ENCODE results near the gene ARMC6. TPM values are rescaled to one million over a fixed set of nuclear protein-coding genes. Genes with fewer than 3 reads are reported as not detected.

ARMC6 gene
- total and polyA plus RNA-seq, 4 experiments from 2014 or later = 11.8 to 25.8 (median 18.2) TPM

DNA sequence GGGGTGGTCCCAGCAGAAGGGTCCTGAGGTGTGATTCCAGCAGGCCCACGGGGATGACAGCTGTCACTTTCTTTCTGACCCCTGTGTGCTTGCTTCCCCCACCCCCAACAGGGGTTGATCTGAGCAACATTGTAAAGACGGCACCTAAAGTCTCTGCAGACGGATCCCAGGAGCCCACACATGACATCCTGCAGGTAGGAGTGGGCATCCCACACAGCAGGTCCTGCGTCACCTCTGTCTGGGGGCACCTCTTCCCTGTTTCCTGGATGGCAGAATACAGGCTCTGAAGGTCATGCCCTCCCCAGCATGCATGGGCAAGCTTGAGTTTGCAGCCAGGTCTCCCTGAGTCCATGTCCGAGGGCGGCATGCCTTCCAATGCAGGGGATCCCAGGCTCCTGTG lies 10.5 kb downstream of the ARMC6 start:
- POLR2A ChIA-PET (ENCODE audit: partially characterized antibody) = no interaction called here
- no peak for DNase-seq
- Histone ChIP-seq H3K9me3 (ENCODE audit: control insufficient read depth in 1 of 2, low read length in 2 of 2) (no peaks in the 10 kb centered on the region), H3K4me1 (ENCODE audit: insufficient read depth, low read length) (peaks cover 11% of the 10 kb centered on the region), H3K4me3 (ENCODE audit: low read length in 2 of 2) (no peak overlapping the region), H3K27me3 (ENCODE audit: insufficient read depth, low read length) (no peaks in the 10 kb centered on the region), H3K27ac (ENCODE audit: low read depth, low read length) (no peak overlapping the region), H3K36me3 (ENCODE audit: insufficient read depth, low read length) (peaks cover 9% of the 10 kb centered on the region)
- Mint-ChIP-seq H3K9me3 (no peaks in the 10 kb centered on the region), H3K4me3 (no peak overlapping the region), H3K27ac (no peak overlapping the region), H3K4me1 (peaks cover 9 to 18% (median 14%) of the 10 kb centered on the region in 4 donors), H3K36me3 (peaks cover 11 to 20% of the 10 kb centered on the region in 2 donors), H3K27me3 (no peaks in the 10 kb centered on the region)
- CTCF ChIA-PET (ENCODE audit: partially characterized antibody) = no interaction called here
- intact Hi-C loops (cut with micrococcal nuclease) = no loop called here

DNA sequence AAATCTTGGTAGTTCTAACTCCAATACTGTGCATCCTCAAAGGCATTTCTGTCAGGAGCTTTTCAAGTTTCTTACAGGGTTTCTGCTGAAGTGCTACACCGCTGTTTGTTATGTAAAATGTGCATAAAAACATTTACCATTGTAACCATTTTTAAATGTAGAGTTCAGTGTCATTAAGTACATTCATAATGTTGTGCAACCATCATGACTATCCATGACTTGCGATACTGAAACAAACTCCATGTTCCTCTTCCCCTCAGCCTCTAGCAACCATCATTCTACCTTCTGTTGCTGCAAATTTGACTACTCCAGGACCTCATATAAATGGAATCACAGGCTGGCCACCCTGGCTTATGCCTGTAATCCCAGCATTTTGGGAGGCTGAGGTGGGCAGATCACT lies 16.0 kb downstream of the ARMC6 start:
- no peak overlapping the region for H3K4me3 ChIP-seq (ENCODE audit: low read length in 2 of 2)
- intact Hi-C loops (cut with micrococcal nuclease) = no loop called here
- Mint-ChIP-seq H3K27ac (peak overlapping the region in 1 of 7 donors; percentile 1), H3K36me3 (peaks cover 15 to 30% of the 10 kb centered on the region in 2 donors), H3K27me3 (no peaks in the 10 kb centered on the region), H3K9me3 (no peaks in the 10 kb centered on the region), H3K4me1 (peaks cover 0 to 2% (median 0%) of the 10 kb centered on the region in 4 donors), H3K4me3 (no peak overlapping the region)
- no peak overlapping the region for H3K27ac ChIP-seq (ENCODE audit: low read depth, low read length)
- no peaks in the 10 kb centered on the region for H3K9me3 ChIP-seq (ENCODE audit: control insufficient read depth in 1 of 2, low read length in 2 of 2)
- peaks cover 22% of the 10 kb centered on the region for H3K36me3 ChIP-seq (ENCODE audit: insufficient read depth, low read length)
- no peak for DNase-seq
- CTCF ChIA-PET (ENCODE audit: partially characterized antibody) = interaction anchor here (7.3 kb wide), 1 partner anchor 92 kb away, joined by 60 read pairs; no protein-coding TSS in a partner anchor
- POLR2A ChIA-PET (ENCODE audit: partially characterized antibody) = no interaction called here
- no peaks in the 10 kb centered on the region for H3K4me1 ChIP-seq (ENCODE audit: insufficient read depth, low read length)
- H3K27me3 ChIP-seq (ENCODE audit: insufficient read depth, low read length) = no peaks in the 10 kb centered on the region

- CTCF ChIA-PET (ENCODE audit: partially characterized antibody) = interaction anchor here (5.6 to 7.3 kb wide), 2 partner anchors 66 to 91 kb away, joined by 34 to 60 read pairs; no protein-coding TSS in a partner anchor
- Histone ChIP-seq H3K27ac (ENCODE audit: low read depth, low read length) (no peak overlapping the region), H3K4me3 (ENCODE audit: low read length in 2 of 2) (no peak overlapping the region), H3K36me3 (ENCODE audit: insufficient read depth, low read length) (peaks cover 25% of the 10 kb centered on the region), H3K9me3 (ENCODE audit: control insufficient read depth in 1 of 2, low read length in 2 of 2) (no peaks in the 10 kb centered on the region), H3K27me3 (ENCODE audit: insufficient read depth, low read length) (no peaks in the 10 kb centered on the region), H3K4me1 (ENCODE audit: insufficient read depth, low read length) (no peaks in the 10 kb centered on the region)
- Mint-ChIP-seq H3K4me1 (peaks cover 0 to 2% (median 0%) of the 10 kb centered on the region in 4 donors), H3K36me3 (peaks cover 12 to 31% of the 10 kb centered on the region in 2 donors), H3K27ac (no peak overlapping the region), H3K4me3 (no peak overlapping the region), H3K27me3 (no peaks in the 10 kb centered on the region), H3K9me3 (no peaks in the 10 kb centered on the region)
- intact Hi-C loops (cut with micrococcal nuclease) = no loop called here
- POLR2A ChIA-PET (ENCODE audit: partially characterized antibody) = no interaction called here
- DNase-seq = no peak
Measured at GRCh38 chr19:19050104-19050503, 16.7 kb downstream of the ARMC6 start.

GRCh38 chr19:19050731-19051130 lies 17.3 kb downstream of the ARMC6 start:
- H3K36me3 Mint-ChIP-seq = peaks cover 9 to 30% of the 10 kb centered on the region in 2 donors
- Histone ChIP-seq H3K27me3 (ENCODE audit: insufficient read depth, low read length) (no peaks in the 10 kb centered on the region), H3K4me1 (ENCODE audit: insufficient read depth, low read length) (no peaks in the 10 kb centered on the region), H3K4me3 (ENCODE audit: low read length in 2 of 2) (no peak overlapping the region), H3K9me3 (ENCODE audit: control insufficient read depth in 1 of 2, low read length in 2 of 2) (no peaks in the 10 kb centered on the region), H3K27ac (ENCODE audit: low read depth, low read length) (no peak overlapping the region), H3K36me3 (ENCODE audit: insufficient read depth, low read length) (peaks cover 29% of the 10 kb centered on the region)
- CTCF ChIA-PET (ENCODE audit: partially characterized antibody) = interaction anchor here (0.9 to 7.3 kb wide), 3 partner anchors 65 to 95 kb away, joined by 3 to 60 read pairs (median 34); no protein-coding TSS in a partner anchor
- peaks cover 0 to 2% (median 0%) of the 10 kb centered on the region in 4 donors for H3K4me1 Mint-ChIP-seq
- peak overlapping the region in 1 of 7 donors; percentile 16 for H3K27ac Mint-ChIP-seq
- intact Hi-C loops (cut with micrococcal nuclease) = no loop called here
- POLR2A ChIA-PET (ENCODE audit: partially characterized antibody) = interaction anchor here (0.6 kb wide), 1 partner anchor 50 kb away, joined by 3 read pairs; no protein-coding TSS in a partner anchor
- H3K4me3 Mint-ChIP-seq = no peak overlapping the region
- H3K9me3 Mint-ChIP-seq = no peaks in the 10 kb centered on the region
- no peaks in the 10 kb centered on the region for H3K27me3 Mint-ChIP-seq
- DNase-seq = no peak

GRCh38 chr19:19051478-19052213 lies 18.2 kb downstream of the ARMC6 start:
- POLR2A ChIA-PET (ENCODE audit: partially characterized antibody) = interaction anchor here (0.6 kb wide), 1 partner anchor 51 kb away, joined by 3 read pairs; no protein-coding TSS in a partner anchor

GRCh38 chr19:19052921-19053320 lies 19.5 kb downstream of the ARMC6 start:
- Histone ChIP-seq H3K27ac (ENCODE audit: low read depth, low read length) (no peak overlapping the region), H3K4me1 (ENCODE audit: insufficient read depth, low read length) (no peaks in the 10 kb centered on the region), H3K36me3 (ENCODE audit: insufficient read depth, low read length) (peaks cover 29% of the 10 kb centered on the region), H3K9me3 (ENCODE audit: control insufficient read depth in 1 of 2, low read length in 2 of 2) (no peaks in the 10 kb centered on the region), H3K27me3 (ENCODE audit: insufficient read depth, low read length) (no peaks in the 10 kb centered on the region), H3K4me3 (ENCODE audit: low read length in 2 of 2) (no peak overlapping the region)
- peak overlapping the region in 1 of 7 donors; percentile 24 for H3K27ac Mint-ChIP-seq
- POLR2A ChIA-PET (ENCODE audit: partially characterized antibody) = no interaction called here
- peaks cover 7 to 25% of the 10 kb centered on the region in 2 donors for H3K36me3 Mint-ChIP-seq
- no peak for DNase-seq
- CTCF ChIA-PET (ENCODE audit: partially characterized antibody) = interaction anchor here (1.3 to 7.3 kb wide), 9 partner anchors 12 to 122 kb away, joined by 3 to 60 read pairs (median 6); partner anchors contain the start of gene MEF2B
- no peaks in the 10 kb centered on the region for H3K27me3 Mint-ChIP-seq
- no peaks in the 10 kb centered on the region for H3K9me3 Mint-ChIP-seq
- no peaks in the 10 kb centered on the region for H3K4me1 Mint-ChIP-seq
- H3K4me3 Mint-ChIP-seq = no peak overlapping the region
- intact Hi-C loops (cut with micrococcal nuclease) = loop anchor here (1.0 kb wide), 2 partner anchors 57 to 86 kb away; no protein-coding TSS in a partner anchor

More at GRCh38 chr19:19051478-19052213, 18.2 kb downstream of the ARMC6 start:
- no peaks in the 10 kb centered on the region for H3K4me1 ChIP-seq (ENCODE audit: insufficient read depth, low read length)
- peaks cover 12 to 28% of the 10 kb centered on the region in 2 donors for H3K36me3 Mint-ChIP-seq
- intact Hi-C loops (cut with micrococcal nuclease) = no loop called here
- H3K27me3 Mint-ChIP-seq = no peaks in the 10 kb centered on the region
- H3K27me3 ChIP-seq (ENCODE audit: insufficient read depth, low read length) = no peaks in the 10 kb centered on the region
- H3K9me3 ChIP-seq (ENCODE audit: control insufficient read depth in 1 of 2, low read length in 2 of 2) = no peaks in the 10 kb centered on the region
- no peaks in the 10 kb centered on the region for H3K9me3 Mint-ChIP-seq
- peaks cover 0 to 2% (median 0%) of the 10 kb centered on the region in 4 donors for H3K4me1 Mint-ChIP-seq
- CTCF ChIA-PET (ENCODE audit: partially characterized antibody) = interaction anchor here (0.9 to 7.3 kb wide), 6 partner anchors 10 to 123 kb away, joined by 3 to 60 read pairs (median 8); no protein-coding TSS in a partner anchor
- peaks cover 29% of the 10 kb centered on the region for H3K36me3 ChIP-seq (ENCODE audit: insufficient read depth, low read length)
- H3K27ac Mint-ChIP-seq = no peak overlapping the region
- H3K4me3 Mint-ChIP-seq = no peak overlapping the region
- H3K4me3 ChIP-seq (ENCODE audit: low read length in 2 of 2) = no peak overlapping the region
- H3K27ac ChIP-seq (ENCODE audit: low read depth, low read length) = no peak overlapping the region
- DNase-seq = no peak
